CD4-positive, alpha-beta T cell (primary cell): Measurements from ENCODE around the gene POLL. TPM values are rescaled to one million over a fixed set of nuclear protein-coding genes. Genes with fewer than 3 reads are reported as not detected.
A peak's percentile ranks its signal among the peaks of the same experiment; 100 is the strongest.

Experiments
- ATAC-seq: fragments of 200-7000 bp; cut with Tn5 transposase; one replicate; pipeline ENCODE4 v1.10.0; 2022; ENCODE audit warnings: mild to moderate bottlenecking; ENCODE audit not compliant: poor library complexity
- CTCF ChIA-PET: fragments of 350-600 bp; sonication (Branson Sonifier 250); formaldehyde crosslinking; loops from one replicate; lab custom pipeline; 2021; ENCODE audit warnings: antibody characterized with exemption, inconsistent platforms; lab: Charles Lee
- POLR2A ChIA-PET: fragments of 350-600 bp; sonication (Branson Sonifier 250); formaldehyde crosslinking; loops from one replicate; lab custom pipeline; 2021; ENCODE audit warnings: antibody characterized with exemption, inconsistent platforms; lab: Charles Lee
- DNase-seq, 14 experiments: peaks; one replicate each; pipeline ENCODE4 v3.0.0-alpha.2; 2013 to 2020; ENCODE audit warnings: mixed read lengths in 2 of 14
- H3K27ac ChIP-seq, 2 donors: one replicate each; pipeline versions ENCODE4 v1.5.1 to v1.7.0; 2013; ENCODE audit warnings: low read length in 2 of 2, low read depth in 1 of 2, mild to moderate bottlenecking in 1 of 2
- H3K27me3 ChIP-seq, 2 experiments: 1 replicate in 1 of 2; 2 replicates in 1 of 2; pipeline versions ENCODE4 v1.6.1 to v1.7.0; 2013; ENCODE audit warnings: low read length in 2 of 2, control low read depth in 1 of 2, mild to moderate bottlenecking in 1 of 2, moderate library complexity in 1 of 2; ENCODE audit not compliant: insufficient read depth in 2 of 2, control insufficient read depth in 1 of 2
- H3K36me3 ChIP-seq: one replicate; pipeline ENCODE4 v1.6.1; 2013; ENCODE audit warnings: low read length, control low read depth; ENCODE audit not compliant: insufficient read depth
- H3K4me1 ChIP-seq: one replicate; pipeline ENCODE4 v1.6.1; 2013; ENCODE audit warnings: low read length, control low read depth; ENCODE audit not compliant: insufficient read depth
- H3K4me3 ChIP-seq: one replicate; pipeline ENCODE4 v1.5.1; 2013; ENCODE audit warnings: mild to moderate bottlenecking, low read length, moderate library complexity
- H3K9me3 ChIP-seq, 2 experiments: 1 replicate in 1 of 2; 2 replicates in 1 of 2; pipeline versions ENCODE4 v1.6.1 to v1.7.0; 2013; ENCODE audit warnings: low read length in 2 of 2, mild to moderate bottlenecking in 2 of 2, control low read depth in 1 of 2, moderate library complexity in 1 of 2; ENCODE audit not compliant: control insufficient read depth in 1 of 2, insufficient read depth in 1 of 2
- H3K27ac Mint-ChIP-seq: one replicate; pipeline ENCODE4 v1.8.0; 2020; ENCODE audit warnings: mixed read lengths
- H3K27me3 Mint-ChIP-seq: one replicate; pipeline ENCODE4 v1.8.0; 2021; ENCODE audit warnings: mixed read lengths
- H3K36me3 Mint-ChIP-seq: one replicate; pipeline ENCODE4 v1.8.0; 2021; ENCODE audit warnings: low read depth, mixed read lengths
- H3K4me1 Mint-ChIP-seq: one replicate; pipeline ENCODE4 v1.8.0; 2021; ENCODE audit warnings: low read depth, mixed read lengths
- H3K4me3 Mint-ChIP-seq: one replicate; pipeline ENCODE4 v1.8.0; 2020; ENCODE audit warnings: mild to moderate bottlenecking, mixed read lengths
- H3K9me3 Mint-ChIP-seq: one replicate; pipeline ENCODE4 v1.8.0; 2020; ENCODE audit warnings: mixed read lengths
- CTCF ChIP-seq: fragments of 200-600 bp; IDR thresholded peaks from one replicate; pipeline ENCODE4 v1.8.0; 2022; ENCODE audit warnings: antibody characterized with exemption, mild to moderate bottlenecking
- intact Hi-C, 2 experiments: fragments of 100-400 bp; cut with DNase I in 1 of 2; cut with micrococcal nuclease in 1 of 2; formaldehyde crosslinking; loops; one replicate each; pipeline versions ENCODE4 v1.15.1 to v1.9.0; 2023 to 2025; cut with DNase I, micrococcal nuclease
- total RNA-seq, 174 experiments: library from RNA in 2 of 174; stranded (reverse) in 2 of 174; gene quantifications; one replicate each; pipeline ENCODE4 v1.2.3 and lab custom pipeline; 2021 to 2026

POLL gene
- total RNA-seq, 2 experiments from 2014 or later: 23.3 to 24.3 TPM

GRCh38 chr10:101569622-101570427 is 18.2 kb downstream of the POLL start:
- H3K36me3 Mint-ChIP-seq: no peaks in the 10 kb centered on the region
- peak overlapping the region; percentile 77 for H3K4me3 Mint-ChIP-seq
- TF ChIP-seq CTCF: peak; percentile 93
- peaks cover 49% of the 10 kb centered on the region for H3K27me3 Mint-ChIP-seq
- peak; percentile 65 to 90 (median 76) for DNase-seq
- intact Hi-C loops: loop anchor here (1.0 to 10.0 kb wide), 7 partner anchors 33 to 409 kb away; no protein-coding TSS in a partner anchor
- ChIA-PET POLR2A (interaction anchor here (1.5 kb wide), 1 partner anchor 33 kb away, joined by 3 read pairs; no protein-coding TSS in a partner anchor), CTCF (interaction anchor here (0.6 to 3.0 kb wide), 3 partner anchors 12 to 356 kb away, joined by 3 to 16 read pairs (median 8); partner anchors contain the start of genes DPCD and POLL)
- H3K27me3 ChIP-seq: peaks cover 40 to 46% of the 10 kb centered on the region in 2 experiments
- no peaks in the 10 kb centered on the region for H3K36me3 ChIP-seq
- peak overlapping the region; percentile 61 for H3K4me3 ChIP-seq
- H3K27ac ChIP-seq: no peak overlapping the region
- no peak overlapping the region for H3K27ac Mint-ChIP-seq
- H3K9me3 Mint-ChIP-seq: no peaks in the 10 kb centered on the region
- peaks cover 0 to 21% of the 10 kb centered on the region in 2 experiments for H3K9me3 ChIP-seq
- H3K4me1 ChIP-seq: peaks cover 28% of the 10 kb centered on the region
- no peaks in the 10 kb centered on the region for H3K4me1 Mint-ChIP-seq
- peak; percentile 92 for ATAC-seq

- Histone ChIP-seq H3K9me3 (peaks cover 0 to 21% of the 10 kb centered on the region in 2 experiments), H3K4me1 (peaks cover 28% of the 10 kb centered on the region), H3K27me3 (peaks cover 42 to 49% of the 10 kb centered on the region in 2 experiments), H3K36me3 (no peaks in the 10 kb centered on the region), H3K4me3 (peak overlapping the region; percentile 61), H3K27ac (no peak overlapping the region)
- no peaks in the 10 kb centered on the region for H3K9me3 Mint-ChIP-seq
- no peak for ATAC-seq
- TF ChIP-seq CTCF: no peak
- peak overlapping the region; percentile 34 for H3K4me3 Mint-ChIP-seq
- DNase-seq: peak in 1 of 14 experiments; percentile 11
- ChIA-PET POLR2A (interaction anchor here (1.5 kb wide), 1 partner anchor 33 kb away, joined by 3 read pairs; no protein-coding TSS in a partner anchor), CTCF (interaction anchor here (0.6 to 3.0 kb wide), 3 partner anchors 11 to 355 kb away, joined by 3 to 16 read pairs (median 8); partner anchors contain the start of genes DPCD and POLL)
- peaks cover 53% of the 10 kb centered on the region for H3K27me3 Mint-ChIP-seq
- no peaks in the 10 kb centered on the region for H3K4me1 Mint-ChIP-seq
- H3K27ac Mint-ChIP-seq: no peak overlapping the region
- H3K36me3 Mint-ChIP-seq: no peaks in the 10 kb centered on the region
- intact Hi-C loops: loop anchor here in 1 of 2 experiments (10.0 kb wide), 1 partner anchor 294 kb away; no protein-coding TSS in a partner anchor
Observed at GRCh38 chr10:101569323-101569621, 18.8 kb downstream of the POLL start.

- Histone ChIP-seq H3K36me3 (no peaks in the 10 kb centered on the region), H3K9me3 (peaks cover 0 to 18% of the 10 kb centered on the region in 2 experiments), H3K4me1 (peaks cover 28% of the 10 kb centered on the region), H3K4me3 (no peak overlapping the region), H3K27me3 (peaks cover 44 to 49% of the 10 kb centered on the region in 2 experiments), H3K27ac (no peak overlapping the region)
- H3K27me3 Mint-ChIP-seq: peaks cover 62% of the 10 kb centered on the region
- ATAC-seq (no peak), DNase-seq (no peak)
- POLR2A ChIA-PET: no interaction called here
- H3K9me3 Mint-ChIP-seq: no peaks in the 10 kb centered on the region
- H3K36me3 Mint-ChIP-seq: no peaks in the 10 kb centered on the region
- peak overlapping the region; percentile 54 for H3K4me3 Mint-ChIP-seq
- no peak overlapping the region for H3K27ac Mint-ChIP-seq
- H3K4me1 Mint-ChIP-seq: no peaks in the 10 kb centered on the region
- TF ChIP-seq CTCF: no peak
- intact Hi-C loops: loop anchor here in 1 of 2 experiments (10.0 kb wide), 1 partner anchor 293 kb away; no protein-coding TSS in a partner anchor
- CTCF ChIA-PET: interaction anchor here (0.5 to 0.7 kb wide), 2 partner anchors 16 to 102 kb away, joined by 3 read pairs; no protein-coding TSS in a partner anchor
Observed at GRCh38 chr10:101568054-101568745, 19.9 kb downstream of the POLL start.
